Mucosa of descending colon (tissue), 3 donors: ENCODE data around the gene C1GALT1C1L. TPM values are rescaled to one million over a fixed set of nuclear protein-coding genes. Genes with fewer than 3 reads are reported as not detected.
"Not testable (repeated sequence)": the region's sequence is repeated elsewhere in the genome, so short reads cannot be mapped to it uniquely, and the experiment has no call there.

Experiments used
- ATAC-seq: fragments of 200-7000 bp; cut with Tn5 transposase; one replicate; pipeline ENCODE4 v1.9.1; 2020; ENCODE audit warnings: mild to moderate bottlenecking, moderate library complexity
- DNase-seq, 3 donors: peaks; one replicate each; pipeline ENCODE4 v3.0.0-alpha.2; 2020
- H3K36me3 ChIP-seq: fragments of 200-600 bp; one replicate; pipeline ENCODE4 v1.8.0; 2021; ENCODE audit warnings: low read depth, mild to moderate bottlenecking
- H3K4me1 ChIP-seq: fragments of 200-600 bp; one replicate; pipeline ENCODE4 v1.8.0; 2021; ENCODE audit warnings: low read depth, mild to moderate bottlenecking
- H3K4me3 ChIP-seq: fragments of 200-600 bp; one replicate; pipeline ENCODE4 v1.8.0; 2021; ENCODE audit warnings: mild to moderate bottlenecking
- H3K9me3 ChIP-seq: fragments of 200-600 bp; one replicate; pipeline ENCODE4 v1.8.0; 2021; ENCODE audit warnings: mild to moderate bottlenecking
- intact Hi-C, 2 donors: fragments of 100-400 bp; cut with DNase I in 1 of 2; cut with micrococcal nuclease in 1 of 2; formaldehyde crosslinking; loops; one replicate each; pipeline versions ENCODE4 v1.11.0 to v1.11.1; 2022; cut with DNase I, micrococcal nuclease
- total RNA-seq, 3 donors: library from RNA; stranded (reverse); fragmentation: NEBNext Ultra II Directional in 2 of 3; extraction: Animal tissue kit (Norgen Biotek cat#: 25700) in 2 of 3; gene quantifications; one replicate each; pipeline versions ENCODE4 v1.2.1 to v1.2.4, GENCODE V29; 2021 to 2023
- TF ChIP-seq, protein P1 (sequence below): fragments of 200-600 bp; IDR thresholded peaks from one replicate; pipeline ENCODE4 v1.8.0; 2022; ENCODE audit warnings: antibody characterized with exemption, mild to moderate bottlenecking
- donor health status: DM: no; HTN: no; CAD: no; lungs with moderate emphysema.
- donor health status: DM: no; HTN: no; CAD: no.
- donor health status: DM: no; HTN: yes; CAD: no.

Gene C1GALT1C1L
- total RNA-seq, 3 donors from 2014 or later, result 0.67 to 1.4 TPM; not detected in 1

DNA sequence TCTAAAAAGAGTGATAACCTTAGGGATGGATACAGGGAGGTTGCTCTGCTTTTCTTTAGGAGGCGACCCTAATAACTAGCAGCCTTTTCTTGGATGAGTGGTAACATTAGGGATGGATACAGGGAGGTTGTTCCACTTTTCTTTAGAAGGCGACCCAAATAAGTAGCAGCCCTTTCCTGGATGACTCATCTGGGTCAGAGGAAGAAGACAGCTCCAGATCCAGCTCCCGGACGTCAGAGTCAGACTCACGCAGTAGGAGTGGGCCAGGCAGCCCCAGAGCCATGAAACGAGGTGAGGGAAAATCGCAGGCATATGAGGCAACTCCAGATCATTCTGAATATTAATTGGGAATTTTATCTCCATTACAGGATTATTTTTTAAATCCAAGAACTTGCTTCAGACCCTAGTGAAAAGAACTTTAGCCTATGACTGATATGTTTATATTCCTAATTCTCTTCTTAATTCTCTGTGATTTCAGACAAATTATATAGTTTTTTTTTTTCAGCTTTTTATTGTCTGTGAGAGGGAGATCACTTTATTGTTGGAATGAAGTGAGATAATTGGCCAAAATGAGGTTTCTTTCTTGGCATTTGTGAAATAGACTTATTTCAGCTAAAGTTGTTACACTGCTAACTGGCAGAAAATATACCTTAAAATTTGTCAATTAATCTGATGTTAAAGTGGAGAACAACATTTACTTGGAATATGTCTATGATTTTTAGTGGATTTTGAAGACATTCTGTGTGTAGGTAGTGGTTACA is 31.2 kb upstream of the C1GALT1C1L start:
- H3K4me3 ChIP-seq, result no peak overlapping the region
- intact Hi-C loops, result no loop called here
- peak in 1 of 3 donors; percentile 5 for DNase-seq
- ATAC-seq, result peak; percentile 39
- H3K4me1 ChIP-seq, result no peaks in the 10 kb centered on the region
- TF ChIP-seq, protein P1, sequence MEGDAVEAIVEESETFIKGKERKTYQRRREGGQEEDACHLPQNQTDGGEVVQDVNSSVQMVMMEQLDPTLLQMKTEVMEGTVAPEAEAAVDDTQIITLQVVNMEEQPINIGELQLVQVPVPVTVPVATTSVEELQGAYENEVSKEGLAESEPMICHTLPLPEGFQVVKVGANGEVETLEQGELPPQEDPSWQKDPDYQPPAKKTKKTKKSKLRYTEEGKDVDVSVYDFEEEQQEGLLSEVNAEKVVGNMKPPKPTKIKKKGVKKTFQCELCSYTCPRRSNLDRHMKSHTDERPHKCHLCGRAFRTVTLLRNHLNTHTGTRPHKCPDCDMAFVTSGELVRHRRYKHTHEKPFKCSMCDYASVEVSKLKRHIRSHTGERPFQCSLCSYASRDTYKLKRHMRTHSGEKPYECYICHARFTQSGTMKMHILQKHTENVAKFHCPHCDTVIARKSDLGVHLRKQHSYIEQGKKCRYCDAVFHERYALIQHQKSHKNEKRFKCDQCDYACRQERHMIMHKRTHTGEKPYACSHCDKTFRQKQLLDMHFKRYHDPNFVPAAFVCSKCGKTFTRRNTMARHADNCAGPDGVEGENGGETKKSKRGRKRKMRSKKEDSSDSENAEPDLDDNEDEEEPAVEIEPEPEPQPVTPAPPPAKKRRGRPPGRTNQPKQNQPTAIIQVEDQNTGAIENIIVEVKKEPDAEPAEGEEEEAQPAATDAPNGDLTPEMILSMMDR, result no peak
- no peaks in the 10 kb centered on the region for H3K9me3 ChIP-seq
- no peaks in the 10 kb centered on the region for H3K36me3 ChIP-seq

DNA sequence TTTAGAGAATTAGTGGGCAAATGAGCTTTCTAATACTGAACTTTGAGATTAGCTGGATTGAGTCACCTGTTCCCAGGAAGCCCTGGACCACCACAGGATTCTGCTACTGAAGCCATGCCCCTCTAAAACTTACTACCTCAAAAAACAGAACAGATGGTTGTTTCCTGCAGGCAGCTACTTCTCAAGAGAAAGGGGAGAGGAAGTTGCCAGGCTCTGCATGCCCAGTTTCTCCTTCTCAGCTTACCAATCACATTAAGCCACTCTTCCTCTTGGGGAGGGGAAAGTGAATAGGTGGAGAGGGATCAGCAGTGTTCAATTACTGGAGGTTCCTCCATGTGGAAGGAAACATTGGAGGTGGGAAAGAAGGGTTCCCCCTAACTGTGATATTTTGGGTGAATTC is 24.9 kb upstream of the C1GALT1C1L start:
- TF ChIP-seq, protein P1, result no peak
- intact Hi-C loops, result no loop called here
- ATAC-seq (no peak), DNase-seq (no peak)
- Histone ChIP-seq H3K4me1 (no peaks in the 10 kb centered on the region), H3K4me3 (no peak overlapping the region), H3K9me3 (no peaks in the 10 kb centered on the region), H3K36me3 (no peaks in the 10 kb centered on the region)

DNA sequence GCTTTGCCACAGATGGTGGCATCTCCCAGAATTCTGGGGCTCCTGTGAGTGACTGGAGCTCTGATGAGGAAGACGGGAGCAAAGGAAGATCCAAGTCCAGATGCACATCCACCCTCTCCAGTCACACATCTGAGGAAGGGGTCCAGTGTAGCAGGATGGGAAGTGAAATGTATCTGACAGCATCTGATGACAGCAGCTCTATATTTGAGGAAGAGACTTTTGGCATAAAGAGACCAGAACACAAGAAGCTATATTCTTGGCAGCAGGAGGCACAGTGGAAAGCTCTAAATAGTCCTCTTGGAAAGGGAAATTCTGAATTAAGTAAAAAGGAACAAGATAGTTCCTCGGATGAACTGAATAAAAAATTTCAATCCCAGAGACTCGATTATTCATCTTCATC is 23.5 kb upstream of the C1GALT1C1L start:
- Histone ChIP-seq H3K36me3 (no peaks in the 10 kb centered on the region), H3K9me3 (no peaks in the 10 kb centered on the region), H3K4me1 (no peaks in the 10 kb centered on the region), H3K4me3 (no peak overlapping the region)
- TF ChIP-seq, protein P1, result no peak
- no peak for ATAC-seq
- no peak for DNase-seq
- intact Hi-C loops, result no loop called here

DNA sequence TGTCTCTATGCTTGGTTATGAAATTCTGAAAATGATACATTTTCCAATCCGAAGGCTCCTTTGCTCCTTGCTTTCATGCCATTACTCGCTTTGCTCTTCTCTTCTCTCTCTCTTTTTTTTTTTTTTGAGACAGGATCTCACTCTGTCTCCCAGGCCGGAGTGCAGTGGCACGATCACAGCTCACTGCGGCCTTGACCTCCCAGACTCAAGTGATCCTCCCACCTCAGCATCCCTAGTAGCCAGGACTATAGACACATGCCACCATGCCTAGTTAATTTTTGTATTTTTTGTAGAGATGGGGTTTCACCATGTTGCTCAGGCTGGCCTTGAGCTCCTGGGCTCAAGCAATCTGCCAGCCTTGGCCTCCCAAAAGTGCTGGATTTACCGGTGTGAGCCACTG is 21.9 kb upstream of the C1GALT1C1L start:
- H3K4me1 ChIP-seq, intact Hi-C loops, DNase-seq, H3K4me3 ChIP-seq, ATAC-seq, H3K9me3 ChIP-seq, H3K36me3 ChIP-seq: not testable (repeated sequence)

DNA sequence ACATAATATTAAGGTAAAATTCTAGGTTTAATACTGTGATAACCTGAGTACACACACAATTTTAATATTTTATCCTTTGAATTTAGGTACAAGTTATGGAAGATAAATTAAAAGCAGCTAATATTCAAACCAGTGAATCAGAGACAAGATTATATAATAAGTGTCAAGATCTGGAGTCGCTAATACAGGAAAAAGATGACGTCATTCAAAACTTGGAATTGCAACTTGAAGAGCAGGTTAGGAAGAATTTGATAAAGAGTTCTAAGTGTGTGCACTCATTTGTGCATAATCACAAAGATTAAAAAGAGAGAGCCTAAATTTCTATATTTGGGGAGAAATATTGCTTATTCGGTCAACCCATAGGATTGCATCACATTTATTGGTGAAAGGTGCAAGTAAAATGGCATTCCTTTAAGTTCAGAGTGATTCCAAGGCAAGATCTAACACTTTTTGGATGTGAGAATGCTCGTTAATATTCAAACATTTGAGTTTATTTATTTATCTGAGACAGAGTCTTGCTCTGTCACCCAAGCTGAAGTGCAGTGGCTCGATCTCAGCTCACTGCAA is 16.3 kb upstream of the C1GALT1C1L start:
- DNase-seq (no peak), ATAC-seq (no peak)
- Histone ChIP-seq H3K4me3 (no peak overlapping the region), H3K9me3 (no peaks in the 10 kb centered on the region), H3K36me3 (no peaks in the 10 kb centered on the region), H3K4me1 (no peaks in the 10 kb centered on the region)
- TF ChIP-seq, protein P1, result no peak
- intact Hi-C loops, result no loop called here

DNA sequence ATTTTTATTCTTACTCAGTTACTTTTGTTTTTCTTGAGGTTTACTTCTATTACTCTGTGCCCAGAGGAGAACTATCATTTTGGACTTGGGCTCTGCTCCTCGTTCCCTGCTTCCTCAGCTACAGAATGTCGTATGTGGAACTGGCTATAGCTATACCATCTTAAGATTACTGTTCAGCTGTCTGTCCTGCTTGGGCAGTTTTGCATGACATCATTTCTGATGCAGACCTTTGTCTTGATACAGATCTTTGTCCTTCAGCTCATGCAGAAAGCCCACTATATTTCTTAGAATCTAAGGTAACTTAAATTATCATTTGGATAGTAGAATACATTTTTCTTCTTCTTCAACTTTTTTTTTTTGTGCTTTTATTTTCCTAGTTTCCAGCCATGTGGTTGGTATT is 13.8 kb upstream of the C1GALT1C1L start:
- TF ChIP-seq, protein P1, result no peak
- no peaks in the 10 kb centered on the region for H3K4me1 ChIP-seq
- DNase-seq, result no peak
- intact Hi-C loops, result no loop called here
- ATAC-seq, result no peak
- H3K9me3 ChIP-seq, result no peaks in the 10 kb centered on the region
- H3K36me3 ChIP-seq, result no peaks in the 10 kb centered on the region
- no peak overlapping the region for H3K4me3 ChIP-seq
